Loucy (cell line): ENCODE results near the gene ZNRF2.

Experiments
- H2AFZ ChIP-seq: fragments of 200-600 bp; sonication (generic); 2 replicates; pipeline ENCODE4 v1.6.0; 2016; ENCODE audit warnings: antibody characterized with exemption, mild to moderate bottlenecking, low read length, moderate library complexity
- H3F3A ChIP-seq: fragments of 200-600 bp; 2 replicates; pipeline ENCODE4 v1.6.0; 2016; ENCODE audit warnings: antibody characterized with exemption, low read depth, mild to moderate bottlenecking
- H3K27me3 ChIP-seq: fragments of 200-600 bp; sonication (generic); 2 replicates; pipeline ENCODE4 v1.6.1; 2014; ENCODE audit warnings: low read length, mild to moderate bottlenecking; ENCODE audit not compliant: insufficient read depth, poor library complexity, severe bottlenecking
- H3K36me3 ChIP-seq: fragments of 200-600 bp; sonication (generic); 2 replicates; pipeline ENCODE4 v1.6.1; 2016; ENCODE audit warnings: low read length; ENCODE audit not compliant: insufficient read depth
- H3K4me1 ChIP-seq: fragments of 200-600 bp; sonication (generic); 2 replicates; pipeline ENCODE4 v1.5.1; 2014; ENCODE audit warnings: low read length, mild to moderate bottlenecking; ENCODE audit not compliant: insufficient read depth, poor library complexity, severe bottlenecking
- H3K4me2 ChIP-seq: fragments of 200-600 bp; sonication (generic); 2 replicates; pipeline ENCODE4 v1.6.0; 2014; ENCODE audit warnings: antibody characterized with exemption, low read length, low read depth, mild to moderate bottlenecking; ENCODE audit not compliant: poor library complexity, severe bottlenecking
- H3K4me3 ChIP-seq: fragments of 200-600 bp; sonication (generic); 2 replicates; pipeline ENCODE4 v1.5.1; 2014; ENCODE audit warnings: low read length, mild to moderate bottlenecking, mixed read lengths; ENCODE audit not compliant: poor library complexity, severe bottlenecking
- H3K79me2 ChIP-seq: fragments of 200-600 bp; sonication (generic); 2 replicates; pipeline ENCODE4 v1.6.1; 2014; ENCODE audit warnings: low read length; ENCODE audit not compliant: insufficient read depth
- H3K9ac ChIP-seq: fragments of 200-600 bp; sonication (generic); 2 replicates; pipeline ENCODE4 v1.6.0; 2014; ENCODE audit warnings: mild to moderate bottlenecking, low read depth, low read length, moderate library complexity; ENCODE audit not compliant: poor library complexity, severe bottlenecking
- H3K9me2 ChIP-seq: fragments of 200-600 bp; sonication (generic); replicated peaks from 2 replicates; pipeline ENCODE4 v1.6.1; 2016; ENCODE audit warnings: low read depth, low read length, mixed read lengths
- H3K9me3 ChIP-seq: fragments of 200-600 bp; sonication (generic); 2 replicates; pipeline ENCODE4 v1.6.1; 2014; ENCODE audit warnings: mild to moderate bottlenecking, antibody characterized with exemption, low read length, low read depth; ENCODE audit not compliant: insufficient read depth
- H4K20me1 ChIP-seq: fragments of 200-600 bp; sonication (generic); 2 replicates; pipeline ENCODE4 v1.6.0; 2014; ENCODE audit warnings: antibody characterized with exemption, low read length, mild to moderate bottlenecking; ENCODE audit not compliant: insufficient read depth, poor library complexity, severe bottlenecking
- EZH2phosphoT487 ChIP-seq: fragments of 200-600 bp; IDR thresholded peaks from 2 replicates; pipeline ENCODE4 v1.6.1; 2018; ENCODE audit warnings: antibody characterized with exemption, mild to moderate bottlenecking, moderate library complexity, borderline replicate concordance
- TF ChIP-seq, protein P1 (sequence below): fragments of 200-600 bp; sonication (generic); conservative IDR thresholded peaks from 2 replicates; pipeline ENCODE4 v1.5.1; 2014; ENCODE audit warnings: mild to moderate bottlenecking, antibody characterized with exemption, low read length

The ZNRF2 gene

DNA sequence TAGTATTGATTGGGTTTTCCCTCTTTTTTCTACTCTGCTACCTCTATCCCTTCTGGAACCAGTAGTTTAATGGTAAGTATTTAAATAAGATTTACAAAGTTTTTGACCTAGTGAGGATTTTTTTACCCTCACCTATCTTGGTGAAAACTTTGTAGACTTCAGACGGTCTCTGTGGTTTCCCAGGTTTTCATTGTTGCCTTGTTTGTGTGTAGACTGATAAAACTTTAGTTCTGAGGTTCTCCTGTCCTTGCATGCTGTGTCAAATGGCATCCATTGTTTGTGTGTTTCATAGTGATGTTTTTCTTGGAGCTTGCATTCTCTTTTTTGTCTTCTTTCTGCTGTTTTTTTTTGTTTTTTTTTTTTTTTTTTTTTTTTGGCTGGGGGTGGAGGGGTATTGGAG is 22.6 kb downstream of the ZNRF2 start:
- Histone ChIP-seq H3K4me2 (no peak overlapping the region), H3K9ac (no peak overlapping the region), H2AFZ (no peak overlapping the region), H3F3A (no peaks in the 10 kb centered on the region), H3K9me3 (no peaks in the 10 kb centered on the region), H3K4me3 (no peak overlapping the region), H3K27me3 (no peaks in the 10 kb centered on the region), H3K79me2 (peaks cover 98% of the 10 kb centered on the region), H3K36me3 (no peaks in the 10 kb centered on the region), H4K20me1 (peaks cover 89% of the 10 kb centered on the region), H3K9me2 (no peaks in the 10 kb centered on the region), H3K4me1 (peaks cover 25% of the 10 kb centered on the region)
- no peak for TF ChIP-seq EZH2phosphoT487
- TF ChIP-seq, protein P1, sequence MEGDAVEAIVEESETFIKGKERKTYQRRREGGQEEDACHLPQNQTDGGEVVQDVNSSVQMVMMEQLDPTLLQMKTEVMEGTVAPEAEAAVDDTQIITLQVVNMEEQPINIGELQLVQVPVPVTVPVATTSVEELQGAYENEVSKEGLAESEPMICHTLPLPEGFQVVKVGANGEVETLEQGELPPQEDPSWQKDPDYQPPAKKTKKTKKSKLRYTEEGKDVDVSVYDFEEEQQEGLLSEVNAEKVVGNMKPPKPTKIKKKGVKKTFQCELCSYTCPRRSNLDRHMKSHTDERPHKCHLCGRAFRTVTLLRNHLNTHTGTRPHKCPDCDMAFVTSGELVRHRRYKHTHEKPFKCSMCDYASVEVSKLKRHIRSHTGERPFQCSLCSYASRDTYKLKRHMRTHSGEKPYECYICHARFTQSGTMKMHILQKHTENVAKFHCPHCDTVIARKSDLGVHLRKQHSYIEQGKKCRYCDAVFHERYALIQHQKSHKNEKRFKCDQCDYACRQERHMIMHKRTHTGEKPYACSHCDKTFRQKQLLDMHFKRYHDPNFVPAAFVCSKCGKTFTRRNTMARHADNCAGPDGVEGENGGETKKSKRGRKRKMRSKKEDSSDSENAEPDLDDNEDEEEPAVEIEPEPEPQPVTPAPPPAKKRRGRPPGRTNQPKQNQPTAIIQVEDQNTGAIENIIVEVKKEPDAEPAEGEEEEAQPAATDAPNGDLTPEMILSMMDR, result no peak

DNA sequence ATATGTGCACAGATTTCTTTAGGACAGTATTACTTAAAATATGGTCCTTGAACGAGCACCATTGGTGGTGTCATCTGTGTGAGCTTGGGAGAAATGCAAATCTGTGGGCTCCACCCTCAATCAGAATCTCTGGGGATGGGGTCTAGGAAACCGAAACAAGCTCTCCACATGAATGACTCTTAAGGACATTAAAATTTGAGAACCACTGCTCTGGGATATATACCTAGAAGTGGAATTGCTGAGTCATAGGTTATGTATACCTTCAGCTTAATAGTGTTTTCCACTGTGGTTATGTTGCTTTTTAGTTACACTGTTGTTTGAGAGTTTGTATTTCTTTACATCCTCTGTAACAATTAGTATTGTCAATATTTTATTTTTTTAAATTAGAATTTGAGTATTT is 24.0 kb downstream of the ZNRF2 start:
- Histone ChIP-seq H3F3A (no peaks in the 10 kb centered on the region), H3K9me2 (no peaks in the 10 kb centered on the region), H4K20me1 (peaks cover 91% of the 10 kb centered on the region), H3K4me3 (no peak overlapping the region), H3K4me2 (no peak overlapping the region), H3K9me3 (no peaks in the 10 kb centered on the region), H2AFZ (no peak overlapping the region), H3K27me3 (no peaks in the 10 kb centered on the region), H3K36me3 (no peaks in the 10 kb centered on the region), H3K4me1 (peaks cover 25% of the 10 kb centered on the region), H3K9ac (no peak overlapping the region), H3K79me2 (peaks cover 98% of the 10 kb centered on the region)
- TF ChIP-seq EZH2phosphoT487, result no peak
- TF ChIP-seq, protein P1, result no peak

DNA sequence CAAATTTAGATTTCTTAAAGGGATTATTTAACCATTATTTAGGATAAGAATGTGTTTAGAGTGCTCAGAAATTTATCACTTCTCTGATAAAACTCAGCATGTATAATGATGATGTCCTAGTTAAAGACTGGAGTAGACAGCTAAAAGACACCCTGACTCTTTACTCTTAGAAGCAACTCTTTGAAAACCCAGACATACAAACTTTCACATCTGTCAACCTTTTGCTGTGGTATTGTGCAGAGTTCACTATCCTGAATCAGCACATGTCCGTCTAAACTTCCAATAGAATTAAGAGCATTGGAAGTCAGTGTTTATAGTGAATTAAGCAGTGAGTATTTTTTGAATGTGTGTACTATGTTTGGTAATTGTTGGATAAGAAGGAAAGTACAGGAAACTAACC is 24.9 kb downstream of the ZNRF2 start:
- no peak overlapping the region for H3K9ac ChIP-seq
- TF ChIP-seq EZH2phosphoT487, result no peak
- TF ChIP-seq, protein P1, result no peak
- H3K36me3 ChIP-seq, result no peaks in the 10 kb centered on the region
- no peaks in the 10 kb centered on the region for H3K27me3 ChIP-seq
- no peaks in the 10 kb centered on the region for H3F3A ChIP-seq
- H2AFZ ChIP-seq, result no peak overlapping the region
- no peaks in the 10 kb centered on the region for H3K9me3 ChIP-seq
- H3K4me1 ChIP-seq, result peaks cover 25% of the 10 kb centered on the region
- no peak overlapping the region for H3K4me2 ChIP-seq
- H3K79me2 ChIP-seq, result peaks cover 98% of the 10 kb centered on the region
- H3K4me3 ChIP-seq, result no peak overlapping the region
- no peaks in the 10 kb centered on the region for H3K9me2 ChIP-seq
- peaks cover 94% of the 10 kb centered on the region for H4K20me1 ChIP-seq
